NCI-H510A treated with DMSO at 0.1 percent for 48 hours (cell line): Measurements from ENCODE around the gene SPTLC3.
"Not testable (repeated sequence)": the region's sequence is repeated elsewhere in the genome, so short reads cannot be mapped to it uniquely, and the experiment has no call there.

Experiments
- DNase-seq: peaks from one replicate; lab custom pipeline; 2025; lab: John Stamatoyannopoulos, UW

SPTLC3 gene

DNA sequence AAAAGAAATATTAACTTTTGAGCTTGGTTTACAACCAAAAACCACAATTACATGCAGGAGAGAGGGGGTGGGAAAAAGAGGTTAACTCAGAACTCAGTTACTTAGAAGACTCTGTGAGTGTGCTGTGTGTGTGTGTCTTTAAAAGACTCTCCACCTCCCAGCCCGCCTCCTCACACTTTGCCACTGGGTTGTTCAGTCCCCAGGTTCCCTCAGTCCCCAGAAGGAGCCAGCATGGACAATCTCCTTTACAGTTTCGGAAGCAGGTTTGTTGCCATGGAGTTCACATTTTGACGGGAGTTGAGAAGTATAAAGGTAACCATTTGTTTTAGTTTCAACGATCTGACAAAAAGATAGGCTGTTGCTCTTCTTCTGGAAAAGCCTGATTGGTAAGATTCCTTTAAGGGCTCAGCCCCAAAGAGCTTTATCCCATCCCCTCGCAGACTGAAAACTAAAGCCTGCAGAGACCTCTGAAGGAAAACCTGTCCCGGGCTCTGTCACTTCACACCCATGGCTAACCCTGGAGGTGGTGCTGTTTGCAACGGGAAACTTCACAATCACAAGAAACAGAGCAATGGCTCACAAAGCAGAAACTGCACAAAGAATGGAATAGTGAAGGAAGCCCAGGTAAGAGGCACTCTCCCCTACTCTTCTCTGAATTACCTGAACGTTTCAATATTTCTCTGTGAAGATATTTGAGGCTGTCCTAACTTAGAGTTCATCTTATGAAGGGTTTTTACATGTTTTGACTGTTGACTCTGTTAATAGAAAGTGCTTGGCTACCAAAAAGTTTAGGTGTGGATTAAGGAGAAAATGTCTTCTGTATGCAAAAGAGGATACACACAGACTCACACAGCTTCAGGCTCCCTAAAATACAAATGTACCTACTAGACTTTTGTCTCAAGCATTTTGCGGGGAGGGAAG, at the start of gene SPTLC3:
Gene SPTLC3, plus strand, starts transcription at position 212 of the 921 bp plus-strand sequence. Its CDS starts 296 bp downstream, at position 508.
- DNase-seq, result peak; percentile 6

DNA sequence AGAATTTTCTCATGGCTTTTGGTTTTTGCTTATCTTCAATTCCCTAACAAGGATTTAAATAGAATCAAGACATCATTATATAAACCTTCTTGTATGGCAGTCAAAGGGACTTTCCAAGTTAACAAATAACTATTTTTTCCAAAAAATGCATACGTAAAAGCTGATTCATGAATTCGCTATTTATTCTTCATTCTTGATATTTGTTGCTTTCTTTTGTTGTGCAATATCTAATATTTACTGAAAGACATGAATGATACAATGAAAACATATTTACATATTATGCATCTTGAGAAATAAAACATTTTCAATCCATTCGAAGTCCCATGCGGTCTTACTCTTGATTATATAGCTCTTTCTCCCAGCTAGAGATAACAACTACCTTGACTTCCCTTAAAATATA, 47.0 kb upstream of the SPTLC3 start:
- DNase-seq, result no peak

DNA sequence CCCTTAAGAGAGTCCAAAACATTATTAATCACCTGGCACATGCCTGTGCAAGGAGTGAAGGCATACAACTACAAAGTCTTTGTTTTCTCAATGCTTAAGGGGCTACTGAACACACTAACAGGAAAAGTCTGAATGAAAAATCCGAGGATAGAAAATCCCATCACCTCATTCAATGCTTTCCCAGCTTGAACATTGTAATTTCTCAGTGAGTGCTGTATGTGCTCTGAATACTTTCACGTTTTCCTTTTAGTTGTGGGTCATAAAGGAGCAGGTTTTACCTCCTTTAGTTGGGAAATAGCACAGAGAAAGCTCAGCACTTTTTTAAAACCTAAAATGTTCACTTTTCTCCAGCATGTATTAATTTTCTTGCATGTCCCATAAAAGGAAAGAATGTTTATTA, 45.9 kb upstream of the SPTLC3 start:
- no peak for DNase-seq

DNA sequence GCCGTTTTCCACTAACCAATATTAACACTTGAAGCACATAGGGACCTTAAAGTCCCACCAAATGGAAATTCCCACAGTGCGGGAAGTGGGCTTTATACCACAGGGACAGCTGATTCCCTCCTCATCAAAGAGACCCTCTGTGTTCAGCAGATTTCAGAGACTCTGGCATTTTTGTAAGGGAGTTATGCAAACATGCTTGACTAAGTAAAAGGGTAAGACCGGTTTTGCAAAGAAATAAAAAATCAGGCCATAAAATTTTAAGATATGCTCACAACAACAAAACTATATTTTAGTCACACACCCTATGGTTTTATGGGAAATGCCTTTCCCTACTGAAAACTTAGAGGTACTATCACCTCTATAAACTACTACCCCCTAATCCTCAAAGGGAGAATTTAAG, 45.4 kb upstream of the SPTLC3 start:
- DNase-seq, result no peak

DNA sequence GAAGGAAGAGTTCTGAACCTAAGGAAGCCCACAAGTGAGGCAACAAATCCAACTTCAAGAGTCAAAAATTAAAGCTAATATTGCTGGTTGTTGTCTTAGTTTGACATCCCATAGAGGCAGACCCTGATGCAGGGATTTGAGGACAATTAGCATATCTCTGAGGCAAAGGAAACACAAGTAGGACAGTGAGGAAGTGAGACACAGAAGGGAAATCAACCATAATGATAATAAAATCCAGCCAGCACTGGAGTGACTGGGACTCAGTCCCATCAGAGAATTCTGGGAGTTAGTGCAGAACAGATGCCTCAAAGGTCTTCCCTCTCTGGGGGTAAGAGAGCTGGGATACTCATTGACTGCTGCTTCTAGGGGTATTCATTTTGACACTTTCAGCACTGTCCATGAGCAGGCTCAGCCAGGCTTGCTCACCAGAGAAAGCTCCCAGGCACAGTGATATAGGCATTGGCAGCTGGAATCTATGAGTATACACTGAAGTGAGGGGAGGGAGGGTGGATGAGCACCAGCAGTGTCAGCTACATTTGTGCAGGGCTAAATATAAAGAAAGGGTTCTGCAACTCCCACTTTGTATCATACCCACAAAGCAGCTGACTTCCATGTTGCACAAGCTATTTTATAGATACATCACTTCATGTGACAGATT, 43.4 kb upstream of the SPTLC3 start:
- DNase-seq, result no peak

- no peak for DNase-seq
Measured at GRCh38 chr20:12965870-12966251, 42.9 kb upstream of the SPTLC3 start.

DNA sequence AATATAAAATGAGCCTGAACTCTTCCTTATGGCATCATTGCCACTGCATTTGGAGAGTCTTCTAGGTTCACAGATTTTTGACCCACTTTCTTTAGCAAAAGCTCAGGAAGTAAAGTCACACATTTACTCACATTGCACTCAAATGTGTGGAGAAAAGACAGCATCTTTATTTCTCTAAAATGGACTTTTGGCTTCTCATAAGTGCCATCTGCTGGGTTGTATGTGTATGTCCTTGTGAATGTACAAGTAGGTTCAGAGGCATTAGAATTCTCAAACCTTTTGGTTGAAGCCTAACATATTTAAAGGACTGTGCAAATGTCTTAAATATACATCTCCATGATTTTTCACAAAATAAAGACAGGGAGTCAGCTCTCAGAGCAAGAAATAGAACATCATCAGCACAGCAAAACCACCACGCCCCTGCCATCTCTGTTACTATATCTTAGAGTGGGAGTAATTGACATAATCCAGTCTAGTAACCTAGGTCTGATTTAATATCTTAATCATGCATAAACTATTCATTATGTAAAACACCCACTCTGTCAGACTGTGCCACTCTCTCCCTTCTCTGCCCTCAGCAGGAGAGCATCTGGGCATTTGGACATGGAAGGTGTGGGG, 42.2 kb upstream of the SPTLC3 start:
- DNase-seq, result peak; percentile 26

DNA sequence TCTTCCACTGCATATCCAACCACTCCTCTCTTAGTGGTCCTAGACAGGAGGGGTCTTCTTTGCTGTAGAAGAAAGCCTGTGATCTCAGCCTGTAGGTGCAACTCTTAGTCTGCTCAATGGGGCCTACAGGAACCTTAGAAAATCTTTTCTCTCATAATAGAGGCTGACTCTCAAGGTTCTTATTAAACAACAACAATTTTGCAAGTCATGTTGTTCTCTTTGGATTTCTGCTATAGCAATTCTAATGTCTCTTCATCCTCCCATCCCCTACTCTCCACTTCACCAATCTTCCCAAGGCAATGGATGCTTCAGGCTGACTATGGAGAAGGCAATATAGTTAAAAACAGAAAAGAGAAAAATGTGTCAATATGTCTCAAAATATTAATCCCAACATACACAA, 40.8 kb upstream of the SPTLC3 start:
- no peak for DNase-seq

DNA sequence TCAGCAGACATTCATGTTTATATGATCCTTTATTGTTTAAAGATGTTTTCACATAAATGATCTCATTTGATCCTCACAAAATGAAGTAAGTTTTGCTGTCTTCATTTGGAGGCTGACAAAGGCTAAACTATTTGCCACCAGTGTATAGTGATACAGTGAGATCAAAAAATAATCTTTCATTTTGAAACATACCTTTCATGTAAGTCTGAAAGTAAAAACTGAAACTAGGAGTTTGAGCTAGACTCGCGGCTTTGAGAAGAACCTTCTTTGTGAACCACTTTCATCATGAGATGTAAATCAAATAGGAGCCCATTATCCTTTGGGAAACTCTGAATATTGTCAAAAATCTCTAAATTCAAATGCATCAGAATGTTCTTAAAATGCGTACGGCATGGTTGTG, 40.3 kb upstream of the SPTLC3 start:
- DNase-seq, result no peak

GRCh38 chr20:12969071-12969669, 39.6 kb upstream of the SPTLC3 start:
- no peak for DNase-seq

DNA sequence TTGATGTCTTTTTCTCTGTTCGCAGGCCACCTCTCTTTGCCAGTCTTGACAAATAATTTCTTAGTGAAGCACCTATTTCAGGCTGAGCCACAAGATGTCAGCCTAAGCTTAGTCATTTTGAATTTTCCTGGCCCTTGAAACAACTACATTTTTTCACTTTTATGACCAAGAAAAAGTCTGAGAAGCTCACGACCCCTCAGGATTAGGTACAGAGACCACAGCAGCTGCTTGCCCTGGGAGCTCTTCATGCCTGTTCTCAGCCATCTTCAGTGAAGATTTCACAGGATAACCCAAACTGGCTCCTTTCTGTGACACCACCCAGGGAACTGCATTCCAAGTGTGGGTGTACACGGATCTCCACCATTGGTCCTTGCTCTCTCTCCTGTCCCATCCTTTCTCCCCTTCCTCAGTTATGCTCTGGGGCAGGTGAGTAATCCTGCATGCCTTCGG, 38.4 kb upstream of the SPTLC3 start:
- peak; percentile 18 for DNase-seq

GRCh38 chr20:12975833-12976608, 32.8 kb upstream of the SPTLC3 start:
- DNase-seq, result no peak

- no peak for DNase-seq
Measured at GRCh38 chr20:12976720-12977309, 32.0 kb upstream of the SPTLC3 start.

DNA sequence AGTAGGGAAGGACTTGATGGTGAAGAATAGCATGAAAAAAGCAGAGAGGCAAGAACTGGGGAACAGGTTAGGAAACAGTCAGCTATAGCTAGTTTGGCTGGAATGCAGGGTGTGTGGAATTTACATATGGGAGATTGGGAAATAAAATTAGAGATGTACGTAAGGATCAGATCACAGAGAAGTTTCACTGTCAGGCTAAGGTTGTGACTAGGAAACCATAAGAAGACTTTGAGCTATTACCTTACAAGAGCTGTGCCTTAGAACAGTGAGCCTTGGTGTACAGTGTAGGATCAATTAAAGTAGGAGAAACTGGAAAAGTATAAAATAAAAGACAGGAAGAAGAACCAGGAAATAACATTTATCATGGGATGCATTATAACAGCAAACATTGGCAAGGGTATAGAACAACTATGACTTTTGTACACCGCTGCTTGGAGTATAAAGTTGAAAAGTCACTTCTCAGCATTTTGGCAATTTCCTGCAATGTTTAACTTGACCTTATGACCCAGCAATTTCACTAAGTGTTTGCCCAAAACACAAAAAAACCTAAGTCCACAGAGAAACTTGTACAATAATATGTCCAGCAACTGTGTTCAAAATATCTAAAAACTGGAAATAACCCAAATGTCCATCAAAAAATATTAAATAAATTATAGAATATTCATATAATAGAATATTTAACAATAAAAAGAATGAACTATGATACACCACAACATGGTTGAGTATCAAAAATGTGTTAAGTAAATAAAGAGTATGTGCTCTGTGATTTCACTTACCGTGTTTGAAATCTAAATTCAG, 31.2 kb upstream of the SPTLC3 start:
- no peak for DNase-seq

GRCh38 chr20:12978126-12978394, 30.7 kb upstream of the SPTLC3 start:
- no peak for DNase-seq

GRCh38 chr20:12978613-12979495, 29.9 kb upstream of the SPTLC3 start:
- DNase-seq, result no peak

GRCh38 chr20:12979713-12980112, 29.1 kb upstream of the SPTLC3 start:
- DNase-seq, result not testable (repeated sequence)

DNA sequence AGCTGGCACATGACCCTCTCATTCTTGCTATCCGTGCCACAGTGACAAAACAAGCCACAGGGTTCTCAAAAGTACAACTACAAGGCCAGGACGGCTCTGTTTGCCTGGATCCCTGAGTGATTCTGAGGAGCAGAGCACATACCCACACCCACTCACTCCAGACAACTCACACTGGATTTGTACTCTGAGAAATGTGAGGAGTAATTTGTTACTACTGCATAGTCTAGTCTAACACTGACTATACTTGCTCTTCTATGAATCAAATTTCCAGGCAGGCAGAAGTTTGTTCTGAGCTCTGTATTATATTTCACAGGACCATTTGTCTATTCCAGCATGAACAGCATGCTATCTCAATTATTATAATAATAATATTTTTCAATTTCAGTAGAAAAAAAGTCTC, 26.7 kb upstream of the SPTLC3 start:
- DNase-seq, result no peak

DNA sequence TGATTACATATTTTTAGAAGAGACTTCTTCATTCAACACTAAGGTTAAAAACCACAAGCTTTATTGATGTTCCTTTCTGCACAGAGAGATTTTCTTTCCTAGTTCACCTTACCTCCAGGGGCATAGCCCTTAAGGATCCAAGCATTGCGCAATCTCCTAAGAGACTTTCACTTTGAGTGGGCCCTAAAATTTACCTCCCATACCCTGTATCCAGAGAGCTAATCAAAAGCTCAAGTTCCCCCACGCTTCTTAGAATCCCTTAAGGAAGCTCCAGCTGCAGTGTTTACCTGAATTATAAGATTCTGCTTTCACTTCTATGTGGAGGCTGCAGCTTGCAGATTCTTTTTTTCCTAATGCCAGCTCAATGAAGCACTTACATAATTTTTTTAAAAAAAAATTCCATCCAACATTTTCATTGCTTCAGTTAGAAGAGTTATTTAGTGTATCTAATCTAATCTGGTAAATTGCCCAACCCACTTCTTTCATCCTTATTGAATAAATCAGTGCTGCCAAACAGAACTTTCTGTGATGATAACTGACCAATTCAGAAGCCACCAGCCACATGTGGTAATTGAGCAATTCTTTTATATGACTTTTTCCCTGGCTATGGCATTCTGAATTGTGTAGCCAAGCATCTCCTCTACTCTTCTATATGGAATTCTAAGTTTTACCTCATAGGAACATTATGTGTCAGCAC, 24.6 kb upstream of the SPTLC3 start:
- DNase-seq, result no peak
